ENCODE data around the gene TMEM37.
A peak's percentile ranks its signal among the peaks of the same experiment; 100 is the strongest.

TMEM37 gene

DNA sequence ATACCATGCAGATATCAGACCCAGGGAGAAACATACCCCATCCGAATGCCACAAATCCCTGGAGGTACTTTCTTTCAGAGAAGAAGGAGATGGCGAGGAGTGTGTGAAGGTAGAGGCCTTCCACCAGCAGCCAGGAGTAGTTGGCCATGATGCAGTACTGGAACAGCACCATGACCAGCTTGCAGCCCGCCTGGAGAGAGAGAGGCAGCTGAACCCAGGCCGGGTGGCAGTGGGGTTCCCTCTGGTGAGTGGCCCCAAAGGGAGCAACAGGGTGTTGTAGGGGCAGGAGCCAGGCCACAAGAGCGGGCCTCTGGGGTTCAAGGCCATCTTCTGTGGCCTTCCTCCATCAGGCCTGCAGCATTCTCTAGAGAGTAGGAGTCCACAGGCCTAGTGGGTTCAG lies 30.2 kb downstream of the TMEM37 start:
- DNase-seq = no peak

DNA sequence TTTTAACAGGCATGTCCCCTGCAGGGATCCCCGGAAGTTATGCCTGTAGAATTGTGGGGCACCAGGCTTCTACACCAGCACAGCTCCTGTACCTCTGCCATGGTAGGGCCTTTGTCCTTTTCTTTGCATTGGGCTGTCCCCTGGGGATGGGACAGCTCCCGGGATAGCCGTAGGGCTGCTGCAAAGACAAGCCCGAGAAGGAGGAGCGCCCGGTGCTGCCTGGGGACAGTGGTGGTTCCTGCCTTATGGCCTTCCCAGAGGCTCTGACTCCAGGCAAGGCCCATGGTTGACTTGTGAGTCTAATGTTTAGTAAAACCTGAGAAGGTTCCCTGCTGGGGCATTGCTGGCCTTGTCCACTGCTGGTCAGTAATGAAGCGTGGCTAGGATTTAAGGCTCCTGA lies 30.9 kb downstream of the TMEM37 start:
- DNase-seq = no peak

GRCh38 chr2:119463136-119463535 lies 31.5 kb downstream of the TMEM37 start:
- no peak for DNase-seq

GRCh38 chr2:119463990-119464389 lies 32.3 kb downstream of the TMEM37 start:
- no peak for DNase-seq

GRCh38 chr2:119464981-119465380 lies 33.3 kb downstream of the TMEM37 start:
- DNase-seq = peak; percentile 7

- no peak for DNase-seq
These were observed 34.0 kb downstream of the TMEM37 start for GRCh38 chr2:119465687-119466086.

- no peak for DNase-seq
These were observed 34.7 kb downstream of the TMEM37 start for GRCh38 chr2:119466373-119466772.

GRCh38 chr2:119468154-119468955 lies 36.7 kb downstream of the TMEM37 start:
- DNase-seq = no peak

DNA sequence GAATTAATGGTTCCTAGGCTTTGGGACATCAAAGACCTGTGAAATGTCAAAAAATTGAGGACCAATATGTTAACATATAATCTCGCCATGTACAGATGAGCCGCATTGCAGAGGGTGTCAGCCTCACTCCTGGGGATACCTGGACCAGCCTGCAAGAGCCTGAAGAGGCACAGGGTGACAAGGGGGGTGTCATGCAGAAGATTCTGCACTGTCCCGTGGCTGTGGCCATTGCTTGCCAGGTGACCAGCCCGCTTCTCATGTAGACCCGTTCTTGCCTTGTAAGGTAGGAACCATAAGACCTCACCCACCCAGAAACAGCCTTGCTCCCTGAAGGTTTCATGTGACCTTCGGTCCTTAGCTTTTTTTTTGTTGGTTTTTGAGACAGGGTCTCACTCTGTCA lies 37.5 kb downstream of the TMEM37 start:
- no peak for DNase-seq

GRCh38 chr2:119469661-119470297 lies 38.1 kb downstream of the TMEM37 start:
- no peak for DNase-seq

GRCh38 chr2:119472749-119473148 lies 41.1 kb downstream of the TMEM37 start:
- no peak for DNase-seq

- no peak for DNase-seq
These were observed 42.1 kb downstream of the TMEM37 start for GRCh38 chr2:119473621-119474370.

- no peak for DNase-seq
These were observed 42.9 kb downstream of the TMEM37 start for GRCh38 chr2:119474371-119475224.

DNA sequence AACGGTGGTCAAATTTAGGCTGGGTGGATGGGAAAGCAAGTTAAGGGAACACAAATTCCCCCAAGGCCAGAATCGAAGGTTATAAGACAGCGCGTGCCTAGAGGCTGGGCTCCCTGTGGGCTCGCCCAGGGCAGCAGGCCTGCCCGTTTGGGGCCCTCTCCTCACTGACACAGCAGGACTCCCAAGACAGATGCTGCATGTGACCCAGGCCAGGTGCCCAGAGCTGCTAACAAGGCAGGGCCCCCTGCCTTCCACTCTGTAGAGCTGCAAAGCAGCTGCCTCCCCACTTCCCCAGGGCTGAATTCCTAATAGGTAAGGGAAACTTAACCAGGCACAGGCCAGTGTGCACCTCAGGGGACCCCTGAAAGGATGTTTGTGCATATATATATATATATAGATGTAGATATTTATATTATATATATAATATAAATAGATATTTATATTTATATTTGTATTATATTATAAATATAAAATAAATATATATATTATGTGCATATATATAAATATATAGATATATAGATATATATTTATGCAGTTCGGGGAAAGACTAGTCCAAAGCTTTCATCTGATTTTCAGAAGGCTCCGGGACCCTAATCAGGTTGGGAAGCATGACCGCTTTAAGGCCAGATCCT lies 43.7 kb downstream of the TMEM37 start:
- DNase-seq = no peak

GRCh38 chr2:119475857-119476244 lies 44.2 kb downstream of the TMEM37 start:
- DNase-seq = no peak

DNA sequence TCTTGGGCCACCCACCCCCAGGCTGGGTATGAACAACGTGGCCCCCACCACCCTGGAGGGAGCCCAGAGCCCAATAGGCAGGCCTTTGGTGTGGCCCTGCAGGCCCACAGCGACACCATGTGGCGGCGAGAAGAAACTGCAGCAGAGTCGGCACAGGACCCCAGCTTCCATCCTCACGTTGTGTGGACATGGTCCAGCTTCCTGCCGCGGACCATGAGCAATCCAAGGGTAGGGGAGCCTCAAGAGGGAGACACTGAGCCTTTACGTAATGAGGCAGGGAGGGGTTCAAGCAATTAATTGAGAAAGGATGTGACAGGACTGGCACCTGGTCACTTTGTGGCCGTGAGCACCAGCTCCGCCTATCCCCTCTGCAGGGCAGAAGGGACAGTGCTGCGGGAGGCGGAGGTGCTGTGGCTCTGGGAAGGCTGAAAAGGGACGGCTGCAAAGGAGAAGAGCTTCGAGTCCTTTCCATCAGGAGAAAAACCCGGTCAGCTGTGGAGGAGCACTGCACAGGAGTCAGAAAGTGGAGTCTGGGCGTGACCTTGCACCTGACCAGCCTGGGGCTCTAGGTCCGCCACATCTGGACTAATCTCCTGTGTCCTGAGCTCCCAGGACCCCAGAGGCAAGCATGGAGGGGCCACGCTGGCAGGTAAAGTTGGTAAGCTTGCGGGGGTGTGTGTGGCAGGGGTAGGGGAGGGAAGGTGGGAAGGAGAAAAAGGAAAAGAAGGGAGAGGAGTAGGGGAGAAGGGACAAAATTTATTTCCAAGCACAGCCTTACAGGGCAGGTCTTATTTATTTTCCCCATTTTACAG lies 44.9 kb downstream of the TMEM37 start:
- peak; percentile 69 for DNase-seq

GRCh38 chr2:119477113-119477505 lies 45.5 kb downstream of the TMEM37 start:
- DNase-seq = no peak

DNA sequence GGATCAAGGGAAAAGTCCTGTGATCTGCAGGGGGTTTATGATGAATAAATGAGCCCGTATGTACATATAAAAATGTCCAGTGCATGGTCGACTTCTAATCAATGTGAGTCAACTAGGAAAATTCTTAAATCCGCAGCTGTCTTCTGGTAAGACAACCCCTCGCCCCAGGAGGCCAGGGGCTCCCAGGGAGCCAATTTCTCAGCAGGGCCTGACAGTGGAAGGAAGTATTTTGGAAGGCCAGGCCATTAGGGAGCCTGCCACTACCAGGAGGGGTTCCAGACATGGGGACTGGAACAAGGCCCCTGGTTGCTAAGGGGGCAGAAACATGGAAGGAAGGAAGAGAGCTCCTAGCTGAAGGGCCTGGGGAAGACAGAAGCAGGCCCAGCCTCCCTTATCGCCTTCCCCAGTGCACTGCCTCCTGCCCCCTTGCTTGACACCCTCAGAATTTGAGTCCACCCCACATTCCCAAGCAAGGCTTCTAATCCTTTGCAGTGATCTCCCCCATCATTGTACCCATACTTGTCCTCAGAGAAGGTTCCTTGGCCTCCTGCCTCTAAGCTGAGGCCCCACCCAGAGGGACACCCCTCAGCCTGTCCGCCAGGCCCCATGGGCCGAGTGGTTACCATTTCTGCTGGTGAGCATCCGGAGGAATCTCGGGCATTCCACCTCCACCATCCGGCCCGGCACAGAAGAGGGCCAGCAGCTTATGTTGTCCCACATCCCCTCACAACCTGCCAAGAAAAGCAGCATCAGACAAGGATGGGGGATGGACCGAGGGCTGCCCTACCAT lies 46.7 kb downstream of the TMEM37 start:
- DNase-seq = no peak

GRCh38 chr2:119478978-119479295 lies 47.3 kb downstream of the TMEM37 start:
- DNase-seq = no peak

- DNase-seq = no peak
These were observed 48.5 kb downstream of the TMEM37 start for GRCh38 chr2:119480184-119480583.

GRCh38 chr2:119480718-119481142 lies 49.1 kb downstream of the TMEM37 start:
- peak; percentile 28 for DNase-seq
